Measurements from ENCODE around the gene UCN. TPM values are rescaled to one million over a fixed set of nuclear protein-coding genes. Genes with fewer than 3 reads are reported as not detected.

Gene UCN
- total and polyA plus RNA-seq, 10 of the 15 experiments (the other 5 are each of a cell fraction or from before 2014, with no cell fraction given): 0.10 to 3.8 (median 1.1) TPM; not detected in 1

- H3K4me2 ChIP-seq (ENCODE audit: control insufficient read depth, insufficient read depth): no peak overlapping the region
- ATAC-seq: no peak
- H3K9ac ChIP-seq (ENCODE audit: control insufficient read depth, insufficient read depth, low read length): no peak overlapping the region
- no TSS peak for BruUV-seq (replicated peaks)
- no peaks in the 10 kb centered on the region; the same call in 2 of the 3 replicates for H3K9me3 ChIP-seq (replicated peaks; ENCODE audit: control insufficient read depth, insufficient read depth, low read length)
- no peaks in the 10 kb centered on the region for H4K20me1 ChIP-seq (ENCODE audit: control insufficient read depth, insufficient read depth)
- ChIA-PET CTCF (no interaction called here), RAD21 (ENCODE audit: unreplicated experiment) (no interaction called here), POLR2A (interaction anchor here (0.6 kb wide), 1 partner anchor 13 kb away, joined by 3 read pairs; no protein-coding TSS in a partner anchor), SMC1A (ENCODE audit: uncharacterized antibody, unreplicated experiment) (no interaction called here)
- no peak for DNase-seq (ENCODE audit: low read depth, low spot score)
- FAIRE-seq: no peak
- WGBS (ENCODE audit: insufficient coverage, insufficient replicate concordance, low lambda C conversion rate, missing lambda C conversion rate): 97% methylated on average over 6 of the region's 6 CpGs
- no peak overlapping the region for H2AFZ ChIP-seq (ENCODE audit: control insufficient read depth, low read depth, low read length)
- H3K4me1 ChIP-seq (ENCODE audit: control insufficient read depth, insufficient read depth, low read length): no peaks in the 10 kb centered on the region
- intact Hi-C loops (cut with micrococcal nuclease; ENCODE audit: unreplicated experiment) (no loop called here), in situ Hi-C loops (cut with MboI) (no loop called here)
- H3K4me3 ChIP-seq: no peak overlapping the region
- TF ChIP-seq ZNF24 (IDR thresholded peaks at IDR 0.05): no peak
- no peak for TF ChIP-seq FOS (IDR thresholded peaks at IDR 0.05; ENCODE audit: borderline replicate concordance, extremely low read depth, insufficient read length)
- no peak for TF ChIP-seq HDGF (IDR thresholded peaks at IDR 0.05)
- no peak for TF ChIP-seq JUNB (IDR thresholded peaks at IDR 0.05)
- TF ChIP-seq CREM (IDR thresholded peaks at IDR 0.05; ENCODE audit: low read depth): no peak
- TF ChIP-seq FOXK2 (IDR thresholded peaks at IDR 0.05): no peak
- TF ChIP-seq CHD1 (IDR thresholded peaks at IDR 0.05; ENCODE audit: low read depth, low read length): no peak
- TF ChIP-seq TCF3 (IDR thresholded peaks at IDR 0.05; ENCODE audit: borderline replicate concordance, insufficient read depth, low read depth, low read length): no peak
- no peak for TF ChIP-seq GATAD2B (conservative IDR thresholded peaks at IDR 0.05; ENCODE audit: low read depth)
- TF ChIP-seq TCF7 (IDR thresholded peaks at IDR 0.05; ENCODE audit: borderline replicate concordance): no peak
- TF ChIP-seq BCL3 (IDR thresholded peaks at IDR 0.05; ENCODE audit: borderline replicate concordance, insufficient read depth, low read depth, low read length, poor library complexity, severe bottlenecking): no peak
- no peak for TF ChIP-seq STAT1 (conservative IDR thresholded peaks at IDR 0.05)
- no peak for TF ChIP-seq YBX1 (IDR thresholded peaks at IDR 0.05)
- no peak for TF ChIP-seq ESRRA (IDR thresholded peaks at IDR 0.05; ENCODE audit: low read length)
- no peak for TF ChIP-seq IRF5 (IDR thresholded peaks at IDR 0.05; ENCODE audit: borderline replicate concordance)
- TF ChIP-seq FOXM1 (IDR thresholded peaks at IDR 0.05; ENCODE audit: low read depth, low read length): no peak
- TF ChIP-seq CBX5 (IDR thresholded peaks at IDR 0.05; ENCODE audit: low read depth): no peak
- TF ChIP-seq HDAC6 (IDR thresholded peaks at IDR 0.05; ENCODE audit: unreplicated experiment): no peak
- TF ChIP-seq YY1 (IDR thresholded peaks at IDR 0.05; ENCODE audit: low read depth, low read length): no peak
- H3K79me2 ChIP-seq (ENCODE audit: control insufficient read depth, insufficient read depth, low read length): no peaks in the 10 kb centered on the region
- H3K36me3 ChIP-seq (ENCODE audit: control insufficient read depth in 2 of 2, insufficient read depth in 2 of 2, low read length in 1 of 2): peaks cover 0 to 3% of the 10 kb centered on the region in 2 experiments; a peak in 1 of 4 replicates
- no peak overlapping the region for H3K27ac ChIP-seq (ENCODE audit: control insufficient read depth, insufficient read depth)
- no peaks in the 10 kb centered on the region; a peak in 1 of 4 replicates for H3K27me3 ChIP-seq (replicated peaks in 1 of 2; ENCODE audit: control insufficient read depth in 2 of 2, insufficient read depth in 2 of 2, low read length in 1 of 2)
These were observed 1.4 kb upstream of the UCN start for GRCh38 chr2:27309651-27310050.

Data from GM12878 (cell line).